Measurements from ENCODE around the gene POU6F1. TPM values are rescaled to one million over a fixed set of nuclear protein-coding genes. Genes with fewer than 3 reads are reported as not detected.

The POU6F1 gene, protein sequence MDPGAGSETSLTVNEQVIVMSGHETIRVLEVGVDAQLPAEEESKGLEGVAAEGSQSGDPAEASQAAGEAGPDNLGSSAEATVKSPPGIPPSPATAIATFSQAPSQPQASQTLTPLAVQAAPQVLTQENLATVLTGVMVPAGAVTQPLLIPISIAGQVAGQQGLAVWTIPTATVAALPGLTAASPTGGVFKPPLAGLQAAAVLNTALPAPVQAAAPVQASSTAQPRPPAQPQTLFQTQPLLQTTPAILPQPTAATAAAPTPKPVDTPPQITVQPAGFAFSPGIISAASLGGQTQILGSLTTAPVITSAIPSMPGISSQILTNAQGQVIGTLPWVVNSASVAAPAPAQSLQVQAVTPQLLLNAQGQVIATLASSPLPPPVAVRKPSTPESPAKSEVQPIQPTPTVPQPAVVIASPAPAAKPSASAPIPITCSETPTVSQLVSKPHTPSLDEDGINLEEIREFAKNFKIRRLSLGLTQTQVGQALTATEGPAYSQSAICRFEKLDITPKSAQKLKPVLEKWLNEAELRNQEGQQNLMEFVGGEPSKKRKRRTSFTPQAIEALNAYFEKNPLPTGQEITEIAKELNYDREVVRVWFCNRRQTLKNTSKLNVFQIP
- total RNA-seq, result 10 to 100 TPM; 11.4 to 16.4 TPM
- polyA plus RNA-seq (2013, experiment 1 of 2), result 8.0 TPM
- polyA plus RNA-seq (2013, experiment 2 of 2), result 5.8 TPM
- long read RNA-seq, experiment 1, partial matches to known transcripts, result 0 of 2 reads
- long read RNA-seq, experiment 1, other reads (novel, unspliced or antisense), result 2 of 2 reads
- long read RNA-seq, experiment 2, partial matches to known transcripts, result 4 of 10 reads
- long read RNA-seq, experiment 2, other reads (novel, unspliced or antisense), result 6 of 10 reads
- long read RNA-seq, experiment 3, partial matches to known transcripts, result 2 of 8 reads
- long read RNA-seq, experiment 3, other reads (novel, unspliced or antisense), result 4 of 8 reads
- long read RNA-seq, experiment 4, result 0 reads

DNA sequence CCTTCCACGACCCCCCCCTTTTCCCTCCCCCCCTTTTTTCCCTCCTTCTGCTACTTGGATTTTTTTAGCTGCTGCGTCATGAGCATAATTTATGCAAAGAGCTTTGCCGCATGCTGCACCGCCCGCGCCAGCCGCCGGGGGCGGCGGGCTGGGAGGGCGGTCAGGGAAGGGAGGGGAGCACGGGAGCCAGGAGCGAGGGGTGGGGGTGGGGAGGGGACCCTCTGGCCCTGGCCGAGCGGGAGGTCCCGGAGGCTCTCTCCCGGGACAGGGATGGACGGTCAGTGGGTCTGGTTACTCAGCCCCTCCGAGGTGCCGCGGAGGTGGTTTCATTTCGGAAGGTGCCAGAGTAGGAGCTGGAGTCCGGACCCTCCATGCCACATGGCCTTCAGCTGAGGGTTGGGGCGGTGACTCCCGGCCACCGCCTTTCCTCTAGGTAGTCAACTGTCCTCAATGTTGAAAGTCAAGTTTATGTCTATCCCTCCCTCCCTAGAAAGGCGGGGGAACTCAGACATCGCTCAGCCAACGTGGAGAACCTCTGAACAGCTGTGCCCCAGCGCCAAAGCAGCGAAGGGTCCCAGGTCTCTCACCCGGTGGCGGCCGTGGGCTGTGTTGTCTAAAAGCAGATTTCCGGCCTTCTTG is at the start of gene POU6F1:
TSS of gene POU6F1 (minus strand) at position 95 of the 639 bp plus-strand sequence. CDS start 11,226 bp downstream, outside the sequence.
- Histone ChIP-seq H3K27me3 (ENCODE audit: control insufficient read depth, insufficient read depth, low read length, poor library complexity, severe bottlenecking) (no peaks in the 10 kb centered on the region), H3K4me3 (ENCODE audit: low read length) (peak within 1 kb of the TSS; percentile 84), H3K9ac (ENCODE audit: extremely low read depth, low read length, poor library complexity, severe bottlenecking) (peak within 1 kb of the TSS; percentile 80), H3K36me3 (ENCODE audit: control insufficient read depth, insufficient read depth, low read length) (no peaks in the 10 kb centered on the region), H3K9me3 (ENCODE audit: control insufficient read depth, low read length) (no peaks in the 10 kb centered on the region), H3K27ac (ENCODE audit: low read depth, low read length) (peak within 1 kb of the TSS; percentile 90), H3K4me1 (ENCODE audit: control insufficient read depth, insufficient read depth, low read length) (peaks cover 4% of the 10 kb centered on the region)
- peaks cover 7% of the 10 kb centered on the region for H3K36me3 Mint-ChIP-seq (ENCODE audit: low read depth)
- 6 to 7% methylated on average over 14 to 34 of the region's 35 CpGs for WGBS, 2 experiments (ENCODE audit: insufficient coverage in 1 of 2, insufficient read length in 1 of 2)
- peak; percentile 94 for DNase-seq
- H3K27ac Mint-ChIP-seq, result peak within 1 kb of the TSS; percentile 94
- peak within 1 kb of the TSS; percentile 75 for H3K4me3 Mint-ChIP-seq
- TF ChIP-seq, protein P1, sequence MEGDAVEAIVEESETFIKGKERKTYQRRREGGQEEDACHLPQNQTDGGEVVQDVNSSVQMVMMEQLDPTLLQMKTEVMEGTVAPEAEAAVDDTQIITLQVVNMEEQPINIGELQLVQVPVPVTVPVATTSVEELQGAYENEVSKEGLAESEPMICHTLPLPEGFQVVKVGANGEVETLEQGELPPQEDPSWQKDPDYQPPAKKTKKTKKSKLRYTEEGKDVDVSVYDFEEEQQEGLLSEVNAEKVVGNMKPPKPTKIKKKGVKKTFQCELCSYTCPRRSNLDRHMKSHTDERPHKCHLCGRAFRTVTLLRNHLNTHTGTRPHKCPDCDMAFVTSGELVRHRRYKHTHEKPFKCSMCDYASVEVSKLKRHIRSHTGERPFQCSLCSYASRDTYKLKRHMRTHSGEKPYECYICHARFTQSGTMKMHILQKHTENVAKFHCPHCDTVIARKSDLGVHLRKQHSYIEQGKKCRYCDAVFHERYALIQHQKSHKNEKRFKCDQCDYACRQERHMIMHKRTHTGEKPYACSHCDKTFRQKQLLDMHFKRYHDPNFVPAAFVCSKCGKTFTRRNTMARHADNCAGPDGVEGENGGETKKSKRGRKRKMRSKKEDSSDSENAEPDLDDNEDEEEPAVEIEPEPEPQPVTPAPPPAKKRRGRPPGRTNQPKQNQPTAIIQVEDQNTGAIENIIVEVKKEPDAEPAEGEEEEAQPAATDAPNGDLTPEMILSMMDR (conservative IDR thresholded peaks at IDR 0.05), result peak; percentile 70
- H3K9me3 Mint-ChIP-seq, result no peaks in the 10 kb centered on the region
- no peaks in the 10 kb centered on the region for H3K27me3 Mint-ChIP-seq (ENCODE audit: insufficient read depth)
- H3K4me1 Mint-ChIP-seq, result peaks cover 12% of the 10 kb centered on the region

GRCh38 chr12:51265024-51265423 is 47.2 kb upstream of the POU6F1 start:
- Histone ChIP-seq H3K9me3 (ENCODE audit: control insufficient read depth, low read length) (no peaks in the 10 kb centered on the region), H3K4me3 (ENCODE audit: low read length) (no peak overlapping the region), H3K27me3 (ENCODE audit: control insufficient read depth, insufficient read depth, low read length, poor library complexity, severe bottlenecking) (no peaks in the 10 kb centered on the region), H3K36me3 (ENCODE audit: control insufficient read depth, insufficient read depth, low read length) (peaks cover 14% of the 10 kb centered on the region), H3K4me1 (ENCODE audit: control insufficient read depth, insufficient read depth, low read length) (no peaks in the 10 kb centered on the region), H3K27ac (ENCODE audit: low read depth, low read length) (no peak overlapping the region), H3K9ac (ENCODE audit: extremely low read depth, low read length, poor library complexity, severe bottlenecking) (no peak overlapping the region)
- TF ChIP-seq, protein P1 (conservative IDR thresholded peaks at IDR 0.05), result no peak
- H3K4me1 Mint-ChIP-seq, result peaks cover 15% of the 10 kb centered on the region
- no peak overlapping the region for H3K4me3 Mint-ChIP-seq
- H3K27ac Mint-ChIP-seq, result no peak overlapping the region
- DNase-seq, result no peak
- peaks cover 37% of the 10 kb centered on the region for H3K36me3 Mint-ChIP-seq (ENCODE audit: low read depth)
- peaks cover 2% of the 10 kb centered on the region for H3K27me3 Mint-ChIP-seq (ENCODE audit: insufficient read depth)
- no peaks in the 10 kb centered on the region for H3K9me3 Mint-ChIP-seq

DNA sequence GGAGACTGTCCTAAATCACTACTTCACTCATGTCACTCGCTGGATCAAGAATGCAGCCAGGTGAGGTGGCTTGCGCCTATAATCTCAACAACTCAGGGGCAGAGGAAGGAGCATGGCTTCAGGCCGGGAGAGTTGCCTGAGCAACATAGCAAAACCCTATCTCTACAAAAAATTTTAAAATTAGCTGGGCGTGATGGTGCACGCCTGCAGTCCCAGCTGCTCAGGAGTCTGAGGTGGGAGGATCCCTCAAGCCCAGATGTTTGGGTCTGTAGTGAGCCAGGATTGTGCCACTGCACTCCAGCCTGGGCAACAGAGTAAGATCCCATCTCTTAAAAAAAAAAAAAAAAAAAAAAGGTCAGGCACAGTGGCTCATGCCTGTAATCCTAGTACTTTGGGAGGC is 46.4 kb upstream of the POU6F1 start:
- H3K9me3 ChIP-seq (ENCODE audit: control insufficient read depth, low read length), result no peaks in the 10 kb centered on the region
- H3K9ac ChIP-seq (ENCODE audit: extremely low read depth, low read length, poor library complexity, severe bottlenecking), result no peak overlapping the region
- no peak for DNase-seq
- Mint-ChIP-seq H3K4me3 (no peak overlapping the region), H3K4me1 (peaks cover 13% of the 10 kb centered on the region), H3K27ac (no peak overlapping the region), H3K27me3 (ENCODE audit: insufficient read depth) (peaks cover 2% of the 10 kb centered on the region), H3K36me3 (ENCODE audit: low read depth) (peaks cover 39% of the 10 kb centered on the region), H3K9me3 (no peaks in the 10 kb centered on the region)
- 94% methylated on average over 5 of the region's 5 CpGs; no CpG with 5 or more reads in 1 of the 2 experiments for WGBS, 2 experiments (ENCODE audit: insufficient coverage in 1 of 2, insufficient read length in 1 of 2)
- H3K27ac ChIP-seq (ENCODE audit: low read depth, low read length), result no peak overlapping the region
- no peaks in the 10 kb centered on the region for H3K4me1 ChIP-seq (ENCODE audit: control insufficient read depth, insufficient read depth, low read length)
- TF ChIP-seq, protein P1 (conservative IDR thresholded peaks at IDR 0.05), result no peak
- H3K4me3 ChIP-seq (ENCODE audit: low read length), result no peak overlapping the region
- peaks cover 14% of the 10 kb centered on the region for H3K36me3 ChIP-seq (ENCODE audit: control insufficient read depth, insufficient read depth, low read length)
- no peaks in the 10 kb centered on the region for H3K27me3 ChIP-seq (ENCODE audit: control insufficient read depth, insufficient read depth, low read length, poor library complexity, severe bottlenecking)

All from endodermal cell (in vitro differentiated cells).